ENCODE data around the gene ATG14. TPM values are rescaled to one million over a fixed set of nuclear protein-coding genes. Genes with fewer than 3 reads are reported as not detected.

Gene ATG14
- total and polyA plus RNA-seq, 2 of the 8 experiments (the other 6 are each of a cell fraction or from before 2014, with no cell fraction given) = 4.9 to 10.8 TPM

- 36% methylated on average over 4 of the region's 4 CpGs; no CpG with 5 or more reads in 1 of the 2 experiments for WGBS, 2 experiments (ENCODE audit: extremely low coverage in 1 of 2, insufficient coverage in 1 of 2, insufficient read length in 1 of 2, insufficient replicate concordance in 2 of 2, low coverage in 1 of 2, low lambda C conversion rate in 2 of 2, missing lambda C conversion rate in 1 of 2)
- Histone ChIP-seq H2BK12ac (ENCODE audit: low read depth, low read length) (no peak overlapping the region), H3K14ac (ENCODE audit: insufficient read length) (no peak overlapping the region), H4K8ac (ENCODE audit: extremely low read depth, insufficient read depth, low read length) (no peak overlapping the region; the same call in 1 of the 2 replicates), H2BK15ac (ENCODE audit: low read length) (no peak overlapping the region), H3K56ac (replicated peaks; ENCODE audit: insufficient read length, low read depth, low read length) (no peak overlapping the region), H3K4me1 (replicated peaks in 1 of 4; ENCODE audit: control insufficient read depth in 3 of 4, insufficient read depth in 4 of 4, low read length in 3 of 4) (no peaks in the 10 kb centered on the region; a peak in 1 of 7 replicates), H4K5ac (ENCODE audit: insufficient read length, low read depth, low read length) (no peak overlapping the region), H3K9ac (replicated peaks in 1 of 4; ENCODE audit: extremely low read depth in 1 of 4, low read depth in 3 of 4, low read length in 3 of 4) (peak overlapping the region; percentile 60 to 84 (median 82); a peak in 6 of 7 replicates), H3K9me3 (ENCODE audit: insufficient read depth in 2 of 2, low read depth in 1 of 2, low read length in 1 of 2) (no peaks in the 10 kb centered on the region), H3K23ac (ENCODE audit: insufficient read length) (no peak overlapping the region), H2AK5ac (ENCODE audit: low read depth, low read length) (no peak overlapping the region), H3K36me3 (ENCODE audit: control insufficient read depth in 2 of 4, insufficient read depth in 4 of 4, low read length in 3 of 4) (no peaks in the 10 kb centered on the region), H2AFZ (ENCODE audit: low read length) (0 out of 2 replicates have a peak overlapping the region, but pooled peaks have one; percentile 14), H3K27me3 (replicated peaks in 1 of 4; ENCODE audit: control insufficient read depth in 3 of 4, extremely low read depth in 1 of 4, insufficient read depth in 3 of 4, low read length in 3 of 4) (no peaks in the 10 kb centered on the region), H3K23me2 (ENCODE audit: low read depth, low read length) (peaks cover 8% of the 10 kb centered on the region; the same call in 1 of the 2 replicates), H2BK120ac (replicated peaks; ENCODE audit: low read depth, low read length) (no peak overlapping the region), H4K20me1 (replicated peaks in 1 of 2; ENCODE audit: control insufficient read depth in 1 of 2, insufficient read depth in 2 of 2, low read length in 2 of 2) (no peaks in the 10 kb centered on the region), H3K4me2 (ENCODE audit: insufficient read depth in 1 of 2, low read depth in 2 of 2, low read length in 2 of 2) (peak overlapping the region; percentile 66 to 86), H3K18ac (ENCODE audit: extremely low read depth, low read length) (no peak overlapping the region), H3K79me1 (ENCODE audit: low read depth, low read length) (no peaks in the 10 kb centered on the region), H3K4ac (replicated peaks; ENCODE audit: insufficient read length, low read depth, low read length) (no peak overlapping the region), H2BK5ac (ENCODE audit: low read depth, low read length) (no peak overlapping the region; the same call in 1 of the 2 replicates), H3K79me2 (ENCODE audit: control insufficient read depth in 1 of 2, insufficient read depth in 2 of 2, low read length in 2 of 2) (peaks cover 4 to 49% of the 10 kb centered on the region in 2 experiments; a peak in 3 of 4 replicates), H4K91ac (replicated peaks; ENCODE audit: insufficient read length, low read length) (no peak overlapping the region), H3K27ac (ENCODE audit: low read depth, low read length) (0 out of 2 replicates have a peak overlapping the region, but pooled peaks have one; percentile 57), H3K4me3 (ENCODE audit: extremely low read depth in 1 of 4, insufficient read depth in 2 of 4, low read depth in 3 of 4, low read length in 4 of 4) (peak overlapping the region; percentile 81 to 94 (median 86)), H2BK20ac (ENCODE audit: low read length) (no peak overlapping the region)
- FAIRE-seq (no peak), DNase-seq (ENCODE audit: low read depth in 1 of 2, low spot score in 2 of 2) (no peak)
- CTCF ChIA-PET (ENCODE audit: partially characterized antibody) = interaction anchor here (0.6 to 2.3 kb wide), 3 partner anchors 9 to 232 kb away, joined by 3 to 5 read pairs (median 3); no protein-coding TSS in a partner anchor
- POLR2A ChIA-PET (ENCODE audit: partially characterized antibody) = interaction anchor here (0.5 to 1.9 kb wide), 7 partner anchors 9 to 391 kb away, joined by 3 to 6 read pairs (median 4); no protein-coding TSS in a partner anchor
- TF ChIP-seq MAFK (IDR thresholded peaks at IDR 0.05; ENCODE audit: low read depth, low read length) (no peak), RAD21 (IDR thresholded peaks at IDR 0.05 in 1 of 2, conservative IDR thresholded peaks at IDR 0.05 in 1 of 2; ENCODE audit: low read depth in 2 of 2, low read length in 2 of 2) (no peak)
Measured at GRCh38 chr14:55410876-55411275, 754 bp downstream of the ATG14 start.

All from H1 (cell line).